GM18861 (cell line): ENCODE data around the gene HNF4A.

ENCODE experiments used
- ATAC-seq: cut with Tn5 transposase; IDR thresholded peaks from one replicate; pipeline ENCODE4 v1.9.1; 2021; ENCODE audit not compliant: unreplicated experiment

Gene HNF4A

GRCh38 chr20:44392088-44392775 lies 36.7 kb downstream of the HNF4A start:
- no peak for ATAC-seq

GRCh38 chr20:44392776-44393607 lies 37.5 kb downstream of the HNF4A start:
- no peak for ATAC-seq

GRCh38 chr20:44393608-44394451 lies 38.3 kb downstream of the HNF4A start:
- ATAC-seq, result no peak

- ATAC-seq, result no peak
Observed at GRCh38 chr20:44394452-44394701, 38.9 kb downstream of the HNF4A start.

- ATAC-seq, result no peak
Observed at GRCh38 chr20:44394702-44395460, 39.4 kb downstream of the HNF4A start.

GRCh38 chr20:44395461-44396340 lies 40.2 kb downstream of the HNF4A start:
- no peak for ATAC-seq

GRCh38 chr20:44396369-44397130 lies 41.1 kb downstream of the HNF4A start:
- ATAC-seq, result no peak

- ATAC-seq, result no peak
Observed at GRCh38 chr20:44398335-44398734, 42.8 kb downstream of the HNF4A start.

- no peak for ATAC-seq
Observed at GRCh38 chr20:44399446-44399845, 43.9 kb downstream of the HNF4A start.

- ATAC-seq, result no peak
Observed at GRCh38 chr20:44400671-44400969, 45.1 kb downstream of the HNF4A start.

GRCh38 chr20:44400970-44401769 lies 45.7 kb downstream of the HNF4A start:
- ATAC-seq, result no peak

GRCh38 chr20:44401770-44402390 lies 46.4 kb downstream of the HNF4A start:
- no peak for ATAC-seq

- ATAC-seq, result no peak
Observed at GRCh38 chr20:44402391-44403193, 47.1 kb downstream of the HNF4A start.

GRCh38 chr20:44403194-44404112 lies 48.0 kb downstream of the HNF4A start:
- ATAC-seq, result no peak

- no peak for ATAC-seq
Observed at GRCh38 chr20:44404204-44405181, 49.0 kb downstream of the HNF4A start.
